GM10266 (cell line): ENCODE results near the gene TAT.
A peak's percentile ranks its signal among the peaks of the same experiment; 100 is the strongest.

Experiments
- DNase-seq: peaks from one replicate; pipeline ENCODE4 v3.0.0; 2012; ENCODE audit errors: extremely low spot score
- CTCF ChIP-seq: IDR thresholded peaks from 2 replicates; pipeline ENCODE4 v1.5.1; 2012; ENCODE audit warnings: mild to moderate bottlenecking, low read depth; ENCODE audit not compliant: control insufficient read depth, insufficient read depth; ENCODE audit errors: missing control alignments

TAT gene

GRCh38 chr16:71555230-71555891 lies 21.5 kb downstream of the TAT start:
- TF ChIP-seq CTCF, result no peak
- DNase-seq, result no peak

- TF ChIP-seq CTCF, result no peak
- no peak for DNase-seq
These were observed 24.0 kb downstream of the TAT start for GRCh38 chr16:71552698-71553503.

GRCh38 chr16:71547168-71547567 lies 29.7 kb downstream of the TAT start:
- no peak for TF ChIP-seq CTCF
- no peak for DNase-seq

GRCh38 chr16:71542377-71542776 lies 34.5 kb downstream of the TAT start:
- DNase-seq, result peak; percentile 60
- peak; percentile 66 for TF ChIP-seq CTCF

- DNase-seq, result peak; percentile 51
- peak; percentile 75 for TF ChIP-seq CTCF
These were observed 39.2 kb downstream of the TAT start for GRCh38 chr16:71537643-71538042.

GRCh38 chr16:71536752-71537499 lies 40.0 kb downstream of the TAT start:
- no peak for TF ChIP-seq CTCF
- DNase-seq, result no peak
